OCI-LY1 (cell line): ENCODE results near the gene SH3GL2.

ENCODE experiments used
- CTCF ChIP-seq: fragments of 200-600 bp; sonication (generic), shearing (Covaris generic); IDR thresholded peaks from 2 replicates; pipeline ENCODE4 v1.5.1; 2017; ENCODE audit warnings: mild to moderate bottlenecking, antibody characterized with exemption, low read length, moderate library complexity, mixed read lengths
- EZH2 ChIP-seq: fragments of 200-600 bp; sonication (generic), shearing (Covaris generic); IDR thresholded peaks from 2 replicates; pipeline ENCODE4 v1.8.0; 2017; ENCODE audit warnings: borderline replicate concordance, mixed run types, mild to moderate bottlenecking, antibody characterized with exemption, low read length, moderate library complexity, mixed read lengths

- TF ChIP-seq CTCF (no peak), EZH2 (no peak)
Measured at GRCh38 chr9:17783227-17783626, 204.4 kb downstream of the SH3GL2 start.
